Naive thymus-derived CD4-positive, alpha-beta T cell (primary cell): ENCODE results near the gene RHCE. TPM values are rescaled to one million over a fixed set of nuclear protein-coding genes. Genes with fewer than 3 reads are reported as not detected.
A peak's percentile ranks its signal among the peaks of the same experiment; 100 is the strongest.
"Not testable (repeated sequence)": the region's sequence is repeated elsewhere in the genome, so short reads cannot be mapped to it uniquely, and the experiment has no call there.

Experiments
- ATAC-seq: fragments of 150-1000 bp; cut with Tn5 transposase; 2 replicates; pipeline ENCODE4 v1.10.0; 2021; ENCODE audit warnings: mild to moderate bottlenecking, moderate library complexity
- CTCF ChIA-PET: fragments of 350-600 bp; sonication (Branson Sonifier 250); formaldehyde crosslinking; loops from one replicate; lab custom pipeline; 2021; ENCODE audit warnings: antibody characterized with exemption; lab: Charles Lee
- POLR2A ChIA-PET: fragments of 350-600 bp; sonication (Branson Sonifier 250); formaldehyde crosslinking; loops from one replicate; lab custom pipeline; 2021; ENCODE audit warnings: antibody characterized with exemption, inconsistent platforms; lab: Charles Lee
- DNase-seq, 9 donors: peaks; one replicate each; pipeline versions ENCODE4 v3.0.0 to v3.0.0-alpha.2; 2020 to 2022; ENCODE audit warnings: mixed read lengths in 1 of 9
- H3K27ac ChIP-seq: one replicate; pipeline ENCODE4 v1.7.0; 2013; ENCODE audit warnings: mild to moderate bottlenecking, low read depth, low read length, moderate library complexity
- H3K27me3 ChIP-seq, 2 donors: one replicate each; pipeline ENCODE4 v1.7.0; 2013; ENCODE audit warnings: low read length in 2 of 2, mild to moderate bottlenecking in 2 of 2, moderate library complexity in 2 of 2; ENCODE audit not compliant: control insufficient read depth in 2 of 2, insufficient read depth in 2 of 2
- H3K36me3 ChIP-seq, 3 experiments: 1 replicate in 2 of 3; 2 replicates in 1 of 3; pipeline ENCODE4 v1.7.0; 2013; ENCODE audit warnings: low read length in 3 of 3, mild to moderate bottlenecking in 3 of 3, moderate library complexity in 1 of 3; ENCODE audit not compliant: insufficient read depth in 3 of 3, control insufficient read depth in 2 of 3
- H3K4me1 ChIP-seq, 2 donors: one replicate each; pipeline ENCODE4 v1.7.0; 2013; ENCODE audit warnings: low read length in 2 of 2, mild to moderate bottlenecking in 2 of 2, moderate library complexity in 1 of 2; ENCODE audit not compliant: control insufficient read depth in 2 of 2, insufficient read depth in 2 of 2
- H3K4me3 ChIP-seq: 2 replicates; pipeline ENCODE4 v1.7.0; 2013; ENCODE audit warnings: mild to moderate bottlenecking, low read length
- H3K9me3 ChIP-seq, 3 experiments: 1 replicate in 2 of 3; 2 replicates in 1 of 3; pipeline ENCODE4 v1.7.0; 2013; ENCODE audit warnings: low read length in 3 of 3; ENCODE audit not compliant: control insufficient read depth in 2 of 3
- H3K27ac Mint-ChIP-seq, 9 donors: one replicate each; pipeline ENCODE4 v1.8.0; 2020 to 2022; ENCODE audit warnings: mixed read lengths in 9 of 9, mild to moderate bottlenecking in 8 of 9, moderate library complexity in 5 of 9, inconsistent platforms in 2 of 9
- H3K27me3 Mint-ChIP-seq, 5 donors: one replicate each; pipeline ENCODE4 v1.8.0; 2021 to 2022; ENCODE audit warnings: mixed read lengths in 5 of 5, mild to moderate bottlenecking in 1 of 5
- H3K36me3 Mint-ChIP-seq, 5 donors: one replicate each; pipeline ENCODE4 v1.8.0; 2020 to 2022; ENCODE audit warnings: mixed read lengths in 5 of 5, mild to moderate bottlenecking in 3 of 5, inconsistent platforms in 1 of 5
- H3K4me1 Mint-ChIP-seq, 7 donors: one replicate each; pipeline ENCODE4 v1.8.0; 2020 to 2022; ENCODE audit warnings: mixed read lengths in 7 of 7, mild to moderate bottlenecking in 3 of 7, inconsistent platforms in 1 of 7
- H3K4me3 Mint-ChIP-seq, 10 donors: one replicate each; pipeline ENCODE4 v1.8.0; 2020 to 2022; ENCODE audit warnings: mild to moderate bottlenecking in 10 of 10, mixed read lengths in 10 of 10, moderate library complexity in 6 of 10, inconsistent platforms in 2 of 10
- H3K9me3 Mint-ChIP-seq, 11 donors: one replicate each; pipeline ENCODE4 v1.8.0; 2020 to 2022; ENCODE audit warnings: mixed read lengths in 11 of 11, mild to moderate bottlenecking in 4 of 11, inconsistent platforms in 1 of 11, moderate library complexity in 1 of 11
- intact Hi-C, 2 donors: fragments of 100-400 bp; cut with micrococcal nuclease; formaldehyde crosslinking; loops; one replicate each; pipeline ENCODE4 v1.15.1; 2023
- polyA plus RNA-seq, 2 donors: library from polyadenylated mRNA; unstranded; fragments of 300-500 nt; fragmentation: Illumina TruSeq; gene quantifications; one replicate each; pipeline ENCODE4 v1.2.3, GENCODE V29; 2021
- total RNA-seq, 6 experiments: library from RNA in 5 of 6; stranded (reverse) in 5 of 6; gene quantifications; 1 replicate in 5 of 6; 2 replicates in 1 of 6; pipeline ENCODE4 v1.2.3 and lab custom pipeline; 2021 to 2026

RHCE gene
- total and polyA plus RNA-seq, 7 experiments from 2014 or later, result 0.40 to 1.3 (median 0.70) TPM; not detected in 1

- H3K4me3 Mint-ChIP-seq, result no peak overlapping the region
- ATAC-seq, result no peak
- H3K27me3 Mint-ChIP-seq, result no peaks in the 10 kb centered on the region
- ChIA-PET CTCF (interaction anchor here (1.3 kb wide), 1 partner anchor 14 kb away, joined by 7 read pairs; no protein-coding TSS in a partner anchor), POLR2A (interaction anchor here (1.0 kb wide), 1 partner anchor 230 kb away, joined by 3 read pairs; the partner anchor contains the start of gene SYF2)
- peaks cover 4 to 44% (median 29%) of the 10 kb centered on the region in 7 donors for H3K4me1 Mint-ChIP-seq
- intact Hi-C loops, result no loop called here
- H3K9me3 Mint-ChIP-seq, result peaks cover 0 to 2% (median 0%) of the 10 kb centered on the region in 11 donors
- peak overlapping the region in 5 of 9 donors; percentile 2 to 51 (median 4) for H3K27ac Mint-ChIP-seq
- DNase-seq, result no peak
- no peak overlapping the region for H3K27ac ChIP-seq
- peaks cover 0 to 5% of the 10 kb centered on the region in 2 donors for H3K4me1 ChIP-seq
- peaks cover 6 to 54% (median 44%) of the 10 kb centered on the region in 5 donors for H3K36me3 Mint-ChIP-seq
- H3K27me3 ChIP-seq, result no peaks in the 10 kb centered on the region
- no peak overlapping the region for H3K4me3 ChIP-seq
- no peaks in the 10 kb centered on the region for H3K9me3 ChIP-seq
- peaks cover 3 to 44% (median 12%) of the 10 kb centered on the region in 3 experiments for H3K36me3 ChIP-seq
Measured at GRCh38 chr1:25461849-25462248, 41.2 kb upstream of the RHCE start.

GRCh38 chr1:25460816-25461215 lies 40.2 kb upstream of the RHCE start:
- CTCF ChIA-PET, H3K9me3 Mint-ChIP-seq, H3K27ac ChIP-seq, ATAC-seq, DNase-seq, H3K4me3 ChIP-seq, POLR2A ChIA-PET, H3K27me3 ChIP-seq, H3K27me3 Mint-ChIP-seq, H3K4me3 Mint-ChIP-seq, intact Hi-C loops, H3K9me3 ChIP-seq, H3K4me1 ChIP-seq: not testable (repeated sequence)
- Mint-ChIP-seq H3K4me1 (peaks cover 3 to 33% (median 21%) of the 10 kb centered on the region in 7 donors), H3K36me3 (peaks cover 6 to 58% (median 53%) of the 10 kb centered on the region in 5 donors), H3K27ac (peak overlapping the region in 1 of 9 donors; percentile 67)
- peaks cover 3 to 51% (median 12%) of the 10 kb centered on the region in 3 experiments for H3K36me3 ChIP-seq

- H3K27me3 ChIP-seq, result no peaks in the 10 kb centered on the region
- POLR2A ChIA-PET, result interaction anchor here (1.8 kb wide), 1 partner anchor 29 kb away, joined by 4 read pairs; the partner anchor contains the start of gene MACO1
Measured at GRCh38 chr1:25460020-25460419, 39.4 kb upstream of the RHCE start.

GRCh38 chr1:25458541-25459298 lies 38.1 kb upstream of the RHCE start:
- Mint-ChIP-seq H3K4me3 (no peak overlapping the region), H3K27ac (peak overlapping the region in 2 of 9 donors; percentile 32 to 72), H3K4me1 (peaks cover 0 to 22% (median 13%) of the 10 kb centered on the region in 7 donors), H3K9me3 (peaks cover 0 to 2% (median 0%) of the 10 kb centered on the region in 11 donors), H3K36me3 (peaks cover 6 to 60% (median 48%) of the 10 kb centered on the region in 5 donors), H3K27me3 (no peaks in the 10 kb centered on the region)
- no peaks in the 10 kb centered on the region for H3K4me1 ChIP-seq
- ChIA-PET POLR2A (interaction anchor here (1.8 kb wide), 1 partner anchor 28 kb away, joined by 4 read pairs; the partner anchor contains the start of gene MACO1), CTCF (no interaction called here)
- intact Hi-C loops, result no loop called here
- no peak overlapping the region for H3K4me3 ChIP-seq
- no peaks in the 10 kb centered on the region for H3K27me3 ChIP-seq
- ATAC-seq, result no peak
- H3K36me3 ChIP-seq, result peaks cover 3 to 60% (median 12%) of the 10 kb centered on the region in 3 experiments
- no peaks in the 10 kb centered on the region for H3K9me3 ChIP-seq
- DNase-seq, result no peak
- H3K27ac ChIP-seq, result no peak overlapping the region

More at GRCh38 chr1:25460020-25460419, 39.4 kb upstream of the RHCE start:
- Mint-ChIP-seq H3K36me3 (peaks cover 6 to 55% (median 51%) of the 10 kb centered on the region in 5 donors), H3K27ac (peak overlapping the region in 1 of 9 donors; percentile 33), H3K9me3 (peaks cover 0 to 2% (median 0%) of the 10 kb centered on the region in 11 donors), H3K4me1 (peaks cover 0 to 26% (median 13%) of the 10 kb centered on the region in 7 donors), H3K27me3 (no peaks in the 10 kb centered on the region), H3K4me3 (no peak overlapping the region)
- Histone ChIP-seq H3K4me3 (no peak overlapping the region), H3K36me3 (peaks cover 3 to 51% (median 12%) of the 10 kb centered on the region in 3 experiments), H3K4me1 (no peaks in the 10 kb centered on the region), H3K9me3 (no peaks in the 10 kb centered on the region), H3K27ac (no peak overlapping the region)
- CTCF ChIA-PET, result no interaction called here
- DNase-seq (no peak), ATAC-seq (no peak)
- intact Hi-C loops, result no loop called here

- H3K9me3 Mint-ChIP-seq, result peaks cover 0 to 2% (median 0%) of the 10 kb centered on the region in 11 donors
- no peaks in the 10 kb centered on the region for H3K27me3 Mint-ChIP-seq
- DNase-seq (no peak), ATAC-seq (no peak)
- POLR2A ChIA-PET, result interaction anchor here (0.8 kb wide), 1 partner anchor 12 kb away, joined by 3 read pairs; no protein-coding TSS in a partner anchor
- H3K27ac ChIP-seq, result no peak overlapping the region
- intact Hi-C loops, result no loop called here
- H3K4me1 Mint-ChIP-seq, result peaks cover 0 to 8% (median 1%) of the 10 kb centered on the region in 7 donors
- H3K27ac Mint-ChIP-seq, result peak overlapping the region in 2 of 9 donors; percentile 57 to 74
- H3K4me1 ChIP-seq, result no peaks in the 10 kb centered on the region
- peaks cover 6 to 60% (median 43%) of the 10 kb centered on the region in 5 donors for H3K36me3 Mint-ChIP-seq
- H3K4me3 ChIP-seq, result no peak overlapping the region
- CTCF ChIA-PET, result interaction anchor here (1.5 kb wide), 1 partner anchor 31 kb away, joined by 6 read pairs; no protein-coding TSS in a partner anchor
- no peaks in the 10 kb centered on the region for H3K27me3 ChIP-seq
- peaks cover 3 to 50% (median 4%) of the 10 kb centered on the region in 3 experiments for H3K36me3 ChIP-seq
- H3K4me3 Mint-ChIP-seq, result no peak overlapping the region
- H3K9me3 ChIP-seq, result no peaks in the 10 kb centered on the region
Measured at GRCh38 chr1:25456502-25456901, 35.9 kb upstream of the RHCE start.

GRCh38 chr1:25451908-25452307 lies 31.3 kb upstream of the RHCE start:
- Mint-ChIP-seq H3K9me3 (no peaks in the 10 kb centered on the region), H3K27me3 (no peaks in the 10 kb centered on the region), H3K4me3 (no peak overlapping the region), H3K36me3 (peaks cover 0 to 45% (median 21%) of the 10 kb centered on the region in 5 donors), H3K4me1 (peaks cover 0 to 18% (median 4%) of the 10 kb centered on the region in 7 donors), H3K27ac (peak overlapping the region in 2 of 9 donors; percentile 8 to 46)
- Histone ChIP-seq H3K9me3 (no peaks in the 10 kb centered on the region), H3K4me1 (no peaks in the 10 kb centered on the region), H3K27me3 (no peaks in the 10 kb centered on the region), H3K27ac (no peak overlapping the region), H3K4me3 (no peak overlapping the region), H3K36me3 (peaks cover 0 to 32% (median 8%) of the 10 kb centered on the region in 3 experiments)
- ATAC-seq, result no peak
- ChIA-PET CTCF (interaction anchor here (0.6 to 0.7 kb wide), 2 partner anchors 36 to 118 kb away, joined by 3 to 4 read pairs; no protein-coding TSS in a partner anchor), POLR2A (interaction anchor here (0.6 kb wide), 1 partner anchor 1871 kb away, joined by 3 read pairs; no protein-coding TSS in a partner anchor)
- DNase-seq, result no peak
- intact Hi-C loops, result loop anchor here in 1 of 2 donors (2.0 kb wide), 2 partner anchors 15 kb away; no protein-coding TSS in a partner anchor
